HFFc6 (cell line): Measurements from ENCODE around the gene GALNT5. TPM values are rescaled to one million over a fixed set of nuclear protein-coding genes. Genes with fewer than 3 reads are reported as not detected.
A peak's percentile ranks its signal among the peaks of the same experiment; 100 is the strongest.

Source experiments
- DNase-seq: peaks from one replicate; pipeline ENCODE4 v3.0.0-alpha.2; 2018
- H3K27ac Mint-ChIP-seq: 2 replicates; pipeline ENCODE4 v1.8.0; 2020; ENCODE audit warnings: mild to moderate bottlenecking, mixed read lengths
- H3K27me3 Mint-ChIP-seq: 2 replicates; pipeline ENCODE4 v1.8.0; 2021; ENCODE audit warnings: mild to moderate bottlenecking, moderate library complexity, mixed read lengths; ENCODE audit not compliant: insufficient read depth
- H3K36me3 Mint-ChIP-seq: 2 replicates; pipeline ENCODE4 v1.8.0; 2021; ENCODE audit warnings: low read depth, mixed read lengths
- H3K4me1 Mint-ChIP-seq: 2 replicates; pipeline ENCODE4 v1.8.0; 2020; ENCODE audit warnings: low read depth, mixed read lengths
- H3K4me3 Mint-ChIP-seq: 2 replicates; pipeline ENCODE4 v1.8.0; 2020; ENCODE audit warnings: mild to moderate bottlenecking, moderate library complexity, mixed read lengths
- H3K9me3 Mint-ChIP-seq: 2 replicates; pipeline ENCODE4 v1.8.0; 2020; ENCODE audit warnings: mild to moderate bottlenecking, mixed read lengths
- CTCF ChIP-seq: fragments of 200-600 bp; sonication (generic); IDR thresholded peaks from 2 replicates; pipeline ENCODE4 v1.5.0; 2021; ENCODE audit warnings: antibody characterized with exemption, mild to moderate bottlenecking
- total RNA-seq, 6 experiments: library from RNA; stranded (reverse); fragmentation: NEBNext Ultra II Directional; extraction: Animal tissue kit (Norgen Biotek cat#: 25700); gene quantifications; 2 replicates in 1 of 6; 3 replicates in 5 of 6; pipeline ENCODE4 v1.2.3, GENCODE V29; 2021

GALNT5 gene
- total RNA-seq, 6 experiments from 2014 or later: 27.6 to 70.0 (median 63.0) TPM

- no peak overlapping the region for H3K4me3 Mint-ChIP-seq
- H3K27me3 Mint-ChIP-seq: no peaks in the 10 kb centered on the region; the same call in 1 of the 2 replicates
- H3K27ac Mint-ChIP-seq: no peak overlapping the region
- no peaks in the 10 kb centered on the region for H3K9me3 Mint-ChIP-seq
- peak; percentile 50 for DNase-seq
- TF ChIP-seq CTCF: peak; percentile 92
- H3K4me1 Mint-ChIP-seq: peaks cover 47% of the 10 kb centered on the region
- H3K36me3 Mint-ChIP-seq: peaks cover 14% of the 10 kb centered on the region
Measured at GRCh38 chr2:157302492-157303099, 45.1 kb downstream of the GALNT5 start.

- H3K36me3 Mint-ChIP-seq: peaks cover 20% of the 10 kb centered on the region; the same call in 1 of the 2 replicates
- no peak for DNase-seq
- H3K27me3 Mint-ChIP-seq: no peaks in the 10 kb centered on the region
- no peak overlapping the region for H3K27ac Mint-ChIP-seq
- peaks cover 48% of the 10 kb centered on the region for H3K4me1 Mint-ChIP-seq
- no peak for TF ChIP-seq CTCF
- H3K4me3 Mint-ChIP-seq: no peak overlapping the region
- H3K9me3 Mint-ChIP-seq: no peaks in the 10 kb centered on the region
Measured at GRCh38 chr2:157303612-157304011, 46.1 kb downstream of the GALNT5 start.

- H3K4me3 Mint-ChIP-seq: peak overlapping the region; percentile 16; the same call in 1 of the 2 replicates
- H3K27ac Mint-ChIP-seq: peak overlapping the region; percentile 88
- peak; percentile 42 for DNase-seq
- TF ChIP-seq CTCF: no peak
- peaks cover 27% of the 10 kb centered on the region; the same call in 1 of the 2 replicates for H3K36me3 Mint-ChIP-seq
- H3K27me3 Mint-ChIP-seq: no peaks in the 10 kb centered on the region
- H3K4me1 Mint-ChIP-seq: peaks cover 48% of the 10 kb centered on the region
- H3K9me3 Mint-ChIP-seq: no peaks in the 10 kb centered on the region
Measured at GRCh38 chr2:157304811-157305722, 47.6 kb downstream of the GALNT5 start.

GRCh38 chr2:157305723-157306110 lies 48.2 kb downstream of the GALNT5 start:
- peaks cover 44% of the 10 kb centered on the region for H3K4me1 Mint-ChIP-seq
- H3K27me3 Mint-ChIP-seq: no peaks in the 10 kb centered on the region
- no peaks in the 10 kb centered on the region for H3K9me3 Mint-ChIP-seq
- peak overlapping the region; percentile 18; the same call in 1 of the 2 replicates for H3K27ac Mint-ChIP-seq
- no peak overlapping the region for H3K4me3 Mint-ChIP-seq
- peaks cover 27% of the 10 kb centered on the region; the same call in 1 of the 2 replicates for H3K36me3 Mint-ChIP-seq
- TF ChIP-seq CTCF: no peak
- peak; percentile 6 for DNase-seq

- no peaks in the 10 kb centered on the region for H3K9me3 Mint-ChIP-seq
- DNase-seq: peak; percentile 39
- peaks cover 42% of the 10 kb centered on the region for H3K4me1 Mint-ChIP-seq
- H3K36me3 Mint-ChIP-seq: peaks cover 39% of the 10 kb centered on the region; the same call in 1 of the 2 replicates
- no peak overlapping the region for H3K27ac Mint-ChIP-seq
- no peak overlapping the region for H3K4me3 Mint-ChIP-seq
- peak; percentile 57 for TF ChIP-seq CTCF
- no peaks in the 10 kb centered on the region for H3K27me3 Mint-ChIP-seq
Measured at GRCh38 chr2:157307021-157307420, 49.5 kb downstream of the GALNT5 start.
